HEK293 (cell line): ENCODE measurements around the gene RGL4.
"Not testable (repeated sequence)": the region's sequence is repeated elsewhere in the genome, so short reads cannot be mapped to it uniquely, and the experiment has no call there.

Source experiments
- CTCF ChIA-PET: fragments of 350-600 bp; formaldehyde crosslinking; extraction: SDS; loops from one replicate; lab custom pipeline; 2021; ENCODE audit warnings: antibody characterized with exemption; lab: Yijun Ruan, JAX
- POLR2A ChIA-PET: fragments of 300-600 bp; formaldehyde crosslinking; extraction: SDS; loops from one replicate; lab custom pipeline; 2020; ENCODE audit warnings: antibody characterized with exemption, inconsistent platforms; lab: Yijun Ruan, JAX
- H3K27ac ChIP-seq: fragments of 200-500 bp; sonication (Bioruptor generic); 2 replicates; pipeline ENCODE4 v1.5.1; 2014; ENCODE audit warnings: low read depth, low read length, control low read depth, inconsistent platforms; ENCODE audit errors: extremely low read depth
- H3K36me3 ChIP-seq, 2 experiments: fragments of 200-500 bp in 1 of 2; sonication (Bioruptor generic) in 1 of 2; 1 replicate in 1 of 2; 2 replicates in 1 of 2; pipeline ENCODE4 v1.5.1; 2014 to 2017; ENCODE audit warnings: inconsistent platforms in 2 of 2, low read length in 2 of 2; ENCODE audit not compliant: control insufficient read depth in 2 of 2, insufficient read depth in 1 of 2
- H3K4me1 ChIP-seq: fragments of 200-500 bp; sonication (Bioruptor generic); 2 replicates; pipeline ENCODE4 v1.5.1; 2014; ENCODE audit warnings: mild to moderate bottlenecking, low read length, inconsistent platforms; ENCODE audit not compliant: control insufficient read depth, insufficient read depth
- H3K4me3 ChIP-seq: 2 replicates; pipeline ENCODE4 v1.5.1; 2011; ENCODE audit warnings: low read depth, mild to moderate bottlenecking, control low read depth, low read length, moderate library complexity
- H3K9me3 ChIP-seq: fragments of 200-500 bp; sonication (Bioruptor generic); 2 replicates; pipeline ENCODE4 v1.5.1; 2014; ENCODE audit warnings: low read depth, low read length, inconsistent platforms; ENCODE audit not compliant: control insufficient read depth, insufficient read depth
- GLIS1 ChIP-seq: fragments of 450-650 bp; formaldehyde crosslinking; IDR thresholded peaks from 2 replicates; pipeline ENCODE4 v1.5.1; 2016; ENCODE audit warnings: missing biosample characterization, missing genetic modification characterization
- GLIS2 ChIP-seq: fragments of 450-650 bp; formaldehyde crosslinking; IDR thresholded peaks from 2 replicates; pipeline ENCODE4 v1.5.1; 2016; ENCODE audit warnings: missing biosample characterization, missing genetic modification characterization
- ZIC2 ChIP-seq: fragments of 450-650 bp; formaldehyde crosslinking; IDR thresholded peaks from 2 replicates; pipeline ENCODE4 v1.5.1; 2016; ENCODE audit warnings: missing biosample characterization, missing genetic modification characterization
- ZNF121 ChIP-seq: fragments of 450-650 bp; formaldehyde crosslinking; IDR thresholded peaks from 2 replicates; pipeline ENCODE4 v1.5.1; 2016; ENCODE audit warnings: missing biosample characterization, missing genetic modification characterization
- ZNF311 ChIP-seq: fragments of 450-650 bp; formaldehyde crosslinking; IDR thresholded peaks from 2 replicates; pipeline ENCODE4 v1.5.1; 2017; ENCODE audit warnings: missing biosample characterization, missing genetic modification characterization, borderline replicate concordance
- ZNF350 ChIP-seq: fragments of 450-650 bp; formaldehyde crosslinking; IDR thresholded peaks from 2 replicates; pipeline ENCODE4 v1.5.0; 2017; ENCODE audit warnings: missing biosample characterization, mild to moderate bottlenecking, missing genetic modification characterization
- ZNF354C ChIP-seq: fragments of 450-650 bp; formaldehyde crosslinking; IDR thresholded peaks from 2 replicates; pipeline ENCODE4 v1.5.1; 2016; ENCODE audit warnings: missing biosample characterization, missing genetic modification characterization, low read depth, borderline replicate concordance
- ZNF768 ChIP-seq: fragments of 450-650 bp; formaldehyde crosslinking; IDR thresholded peaks from 2 replicates; pipeline ENCODE4 v1.5.1; 2018; ENCODE audit warnings: missing biosample characterization, mild to moderate bottlenecking, missing genetic modification characterization
- TF ChIP-seq, protein P1 (sequence below): fragments of 450-650 bp; formaldehyde crosslinking; IDR thresholded peaks from 2 replicates; pipeline ENCODE4 v1.5.1; 2016; ENCODE audit warnings: missing biosample characterization, missing genetic modification characterization
- TF ChIP-seq, protein P2 (sequence below): fragments of 450-650 bp; formaldehyde crosslinking; IDR thresholded peaks from 2 replicates; pipeline ENCODE4 v1.5.1; 2016; ENCODE audit warnings: missing biosample characterization, missing genetic modification characterization

The RGL4 gene

DNA sequence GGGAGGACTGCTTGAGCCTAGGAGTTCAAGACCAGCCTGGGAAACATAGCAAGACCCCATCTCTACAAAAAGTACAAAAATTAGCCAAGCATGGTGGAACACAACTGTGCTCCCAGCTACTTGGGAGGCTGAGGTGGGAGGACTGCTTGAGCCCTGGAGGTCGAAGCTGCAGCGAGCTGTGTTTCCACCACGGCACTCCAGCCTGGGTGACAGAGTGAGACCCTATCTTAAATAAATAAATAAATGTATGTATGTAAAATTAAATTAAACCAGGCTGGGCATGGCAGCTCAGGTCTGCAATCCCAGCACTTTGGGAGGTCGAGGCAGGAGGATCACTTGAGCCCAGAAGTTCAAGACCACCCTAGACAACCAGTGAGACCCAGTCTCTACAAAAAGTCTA lies 30.4 kb upstream of the RGL4 start:
- H3K4me3 ChIP-seq, H3K4me1 ChIP-seq, H3K27ac ChIP-seq, H3K9me3 ChIP-seq, POLR2A ChIA-PET, CTCF ChIA-PET: not testable (repeated sequence)
- H3K36me3 ChIP-seq = peaks cover 28 to 51% of the 10 kb centered on the region in 2 experiments; a peak in 2 of 3 replicates

DNA sequence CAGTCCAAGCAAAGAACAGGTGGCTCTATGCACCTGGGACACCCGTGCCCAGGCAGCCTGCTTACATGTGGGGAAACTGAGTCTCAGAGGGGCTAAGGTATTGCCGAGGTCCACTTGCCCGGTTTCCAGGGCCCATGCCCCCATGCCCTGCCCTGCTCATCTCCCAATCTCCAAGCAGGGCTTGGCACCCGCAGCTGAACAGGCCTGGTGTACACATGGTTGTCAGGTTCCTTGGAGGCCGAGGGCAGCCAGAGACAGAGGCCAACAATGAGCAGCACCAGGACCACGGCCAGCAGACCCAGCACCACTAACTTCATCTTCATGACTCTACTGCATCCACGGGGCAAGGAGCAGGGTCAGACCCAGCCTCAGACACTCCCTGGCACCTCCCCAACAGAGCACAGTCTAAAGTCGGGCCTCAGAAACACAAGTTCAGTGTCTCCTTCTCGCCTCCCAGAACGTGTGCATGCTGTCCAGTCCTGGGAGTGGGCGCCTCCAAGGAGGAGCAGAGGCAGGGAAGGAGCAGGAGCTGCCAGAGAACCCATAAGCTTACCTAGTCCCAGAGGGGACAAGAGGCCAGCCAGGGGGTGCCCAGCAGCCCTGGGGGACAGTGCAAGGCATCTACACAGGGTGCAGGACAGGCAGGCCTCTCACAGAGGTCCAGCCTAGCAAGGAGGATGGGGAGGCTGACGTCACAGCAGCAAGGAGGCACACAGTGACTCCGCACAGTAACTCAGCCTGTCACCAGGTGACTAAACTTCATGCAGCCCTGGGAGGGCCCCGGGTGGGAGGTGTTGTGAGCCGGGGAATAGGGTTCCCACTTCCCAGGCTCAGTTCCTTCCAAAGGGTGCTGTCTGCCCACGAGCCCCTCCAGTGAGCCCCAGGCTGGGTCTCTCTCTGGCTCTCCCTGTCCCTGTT lies 20.2 kb upstream of the RGL4 start:
- Histone ChIP-seq H3K4me3 (no peak overlapping the region), H3K4me1 (no peaks in the 10 kb centered on the region), H3K9me3 (no peaks in the 10 kb centered on the region), H3K27ac (no peak overlapping the region), H3K36me3 (peaks cover 0 to 15% of the 10 kb centered on the region in 2 experiments; a peak in 2 of 3 replicates)
- ChIA-PET POLR2A (no interaction called here), CTCF (no interaction called here)
- TF ChIP-seq ZNF311 (no peak), ZNF350 (tag by site-specific recombination) (no peak), GLIS1 (peak; percentile 77), ZIC2 (peak; percentile 35; the same call in 1 of the 2 replicates), ZNF354C (tag by site-specific recombination) (no peak), GLIS2 (no peak), ZNF121 (tag by site-specific recombination) (no peak), ZNF768 (tag by site-specific recombination) (no peak)
- TF ChIP-seq, protein P1, sequence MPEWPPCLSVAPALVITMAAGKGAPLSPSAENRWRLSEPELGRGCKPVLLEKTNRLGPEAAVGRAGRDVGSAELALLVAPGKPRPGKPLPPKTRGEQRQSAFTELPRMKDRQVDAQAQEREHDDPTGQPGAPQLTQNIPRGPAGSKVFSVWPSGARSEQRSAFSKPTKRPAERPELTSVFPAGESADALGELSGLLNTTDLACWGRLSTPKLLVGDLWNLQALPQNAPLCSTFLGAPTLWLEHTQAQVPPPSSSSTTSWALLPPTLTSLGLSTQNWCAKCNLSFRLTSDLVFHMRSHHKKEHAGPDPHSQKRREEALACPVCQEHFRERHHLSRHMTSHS (tag by site-specific recombination) = no peak
- TF ChIP-seq, protein P2, sequence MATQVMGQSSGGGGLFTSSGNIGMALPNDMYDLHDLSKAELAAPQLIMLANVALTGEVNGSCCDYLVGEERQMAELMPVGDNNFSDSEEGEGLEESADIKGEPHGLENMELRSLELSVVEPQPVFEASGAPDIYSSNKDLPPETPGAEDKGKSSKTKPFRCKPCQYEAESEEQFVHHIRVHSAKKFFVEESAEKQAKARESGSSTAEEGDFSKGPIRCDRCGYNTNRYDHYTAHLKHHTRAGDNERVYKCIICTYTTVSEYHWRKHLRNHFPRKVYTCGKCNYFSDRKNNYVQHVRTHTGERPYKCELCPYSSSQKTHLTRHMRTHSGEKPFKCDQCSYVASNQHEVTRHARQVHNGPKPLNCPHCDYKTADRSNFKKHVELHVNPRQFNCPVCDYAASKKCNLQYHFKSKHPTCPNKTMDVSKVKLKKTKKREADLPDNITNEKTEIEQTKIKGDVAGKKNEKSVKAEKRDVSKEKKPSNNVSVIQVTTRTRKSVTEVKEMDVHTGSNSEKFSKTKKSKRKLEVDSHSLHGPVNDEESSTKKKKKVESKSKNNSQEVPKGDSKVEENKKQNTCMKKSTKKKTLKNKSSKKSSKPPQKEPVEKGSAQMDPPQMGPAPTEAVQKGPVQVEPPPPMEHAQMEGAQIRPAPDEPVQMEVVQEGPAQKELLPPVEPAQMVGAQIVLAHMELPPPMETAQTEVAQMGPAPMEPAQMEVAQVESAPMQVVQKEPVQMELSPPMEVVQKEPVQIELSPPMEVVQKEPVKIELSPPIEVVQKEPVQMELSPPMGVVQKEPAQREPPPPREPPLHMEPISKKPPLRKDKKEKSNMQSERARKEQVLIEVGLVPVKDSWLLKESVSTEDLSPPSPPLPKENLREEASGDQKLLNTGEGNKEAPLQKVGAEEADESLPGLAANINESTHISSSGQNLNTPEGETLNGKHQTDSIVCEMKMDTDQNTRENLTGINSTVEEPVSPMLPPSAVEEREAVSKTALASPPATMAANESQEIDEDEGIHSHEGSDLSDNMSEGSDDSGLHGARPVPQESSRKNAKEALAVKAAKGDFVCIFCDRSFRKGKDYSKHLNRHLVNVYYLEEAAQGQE (tag by site-specific recombination) = peak; percentile 46; the same call in 1 of the 2 replicates

DNA sequence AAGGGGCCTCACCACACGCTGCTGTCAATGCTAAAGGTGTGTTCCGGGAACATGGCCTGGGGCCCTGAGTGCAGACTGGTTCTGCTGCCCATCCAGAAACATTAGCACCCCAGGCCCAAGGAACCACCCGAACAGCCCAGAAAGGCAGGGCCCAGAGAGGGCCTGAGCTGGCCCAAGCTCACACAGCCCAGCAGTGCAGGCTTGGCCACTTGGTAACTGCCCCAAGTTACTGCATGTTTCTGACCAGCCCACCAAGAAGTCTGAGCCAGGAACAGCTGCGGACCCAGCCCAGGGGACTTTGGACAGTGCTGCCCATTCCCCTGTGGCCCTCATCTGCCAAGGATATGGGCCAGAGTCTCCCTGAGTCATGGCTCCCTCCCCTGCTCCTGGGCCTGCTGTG lies 19.4 kb upstream of the RGL4 start:
- H3K9me3 ChIP-seq, POLR2A ChIA-PET, CTCF ChIA-PET, H3K4me1 ChIP-seq, H3K4me3 ChIP-seq, H3K27ac ChIP-seq: not testable (repeated sequence)
- H3K36me3 ChIP-seq = peaks cover 0 to 21% of the 10 kb centered on the region in 2 experiments; a peak in 2 of 3 replicates

DNA sequence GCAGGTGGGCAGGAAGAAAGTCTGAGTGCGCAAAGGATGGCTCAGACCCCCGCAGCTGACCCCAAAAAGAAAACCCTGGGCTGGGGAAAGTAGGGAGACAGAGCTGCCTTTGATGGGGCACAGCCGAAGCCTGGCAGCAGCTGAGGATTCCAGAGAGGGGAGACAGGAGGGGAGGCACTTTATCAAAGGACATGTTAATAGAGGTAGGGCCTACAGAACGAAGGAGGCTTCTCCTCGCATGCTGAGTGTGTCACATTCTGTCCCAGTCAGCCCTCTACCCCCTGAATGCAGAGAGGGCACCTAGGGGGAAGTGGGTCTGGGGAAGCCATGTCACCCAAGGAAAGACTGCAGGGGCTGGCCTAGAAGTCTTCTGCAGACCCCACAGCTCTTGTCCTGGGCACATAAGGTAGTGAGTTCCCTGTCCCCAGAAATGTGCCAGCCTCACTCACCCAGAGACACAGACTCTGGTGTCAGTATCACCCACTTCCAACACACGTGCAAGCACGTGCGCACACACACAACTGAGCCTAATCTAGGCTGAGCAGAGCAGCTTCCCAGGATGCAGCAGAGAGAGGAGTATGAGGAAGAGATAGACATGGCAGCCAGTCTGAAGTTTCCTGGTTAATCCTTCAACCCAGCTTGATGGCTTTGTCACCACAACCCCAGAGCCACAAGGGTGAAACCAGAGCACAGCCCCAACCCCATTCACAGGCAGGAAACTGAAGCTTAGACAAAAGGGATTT lies 18.3 kb upstream of the RGL4 start:
- H3K9me3 ChIP-seq, H3K27ac ChIP-seq, H3K4me1 ChIP-seq, H3K4me3 ChIP-seq, POLR2A ChIA-PET, CTCF ChIA-PET: not testable (repeated sequence)
- peaks cover 0 to 28% of the 10 kb centered on the region in 2 experiments; a peak in 2 of 3 replicates for H3K36me3 ChIP-seq
